H9 (cell line): ENCODE results near the gene HES6. TPM values are rescaled to one million over a fixed set of nuclear protein-coding genes. Genes with fewer than 3 reads are reported as not detected.

Experiments used
- DNase-seq: peaks from one replicate; pipeline ENCODE4 v3.0.0-alpha.2; 2017
- H2AFZ ChIP-seq: one replicate; pipeline ENCODE4 v1.6.1; 2013; ENCODE audit warnings: mild to moderate bottlenecking, low read length, control low read depth, moderate library complexity
- H2AK5ac ChIP-seq: 2 replicates; pipeline ENCODE4 v1.6.1; 2013; ENCODE audit warnings: low read length, control low read depth, mixed read lengths; ENCODE audit not compliant: insufficient read length
- H2BK120ac ChIP-seq: one replicate; pipeline ENCODE4 v1.6.1; 2013; ENCODE audit warnings: low read depth, mild to moderate bottlenecking, low read length, control low read depth, inconsistent platforms; ENCODE audit not compliant: poor library complexity, severe bottlenecking
- H2BK12ac ChIP-seq: 2 replicates; pipeline ENCODE4 v1.6.1; 2013; ENCODE audit warnings: low read length, control low read depth, mixed read lengths, low read depth; ENCODE audit not compliant: insufficient read length
- H2BK15ac ChIP-seq: 2 replicates; pipeline ENCODE4 v1.6.1; 2013; ENCODE audit warnings: low read depth, low read length, control low read depth
- H2BK20ac ChIP-seq: one replicate; pipeline ENCODE4 v1.6.1; 2013; ENCODE audit warnings: low read depth, mild to moderate bottlenecking, low read length, control low read depth, inconsistent platforms; ENCODE audit not compliant: poor library complexity, severe bottlenecking
- H2BK5ac ChIP-seq: 2 replicates; pipeline ENCODE4 v1.6.1; 2013; ENCODE audit warnings: low read length, control low read depth, mixed read lengths; ENCODE audit not compliant: insufficient read length
- H3K14ac ChIP-seq: 2 replicates; pipeline ENCODE4 v1.6.1; 2013; ENCODE audit warnings: low read length, control low read depth; ENCODE audit not compliant: insufficient read depth
- H3K18ac ChIP-seq: 2 replicates; pipeline ENCODE4 v1.6.1; 2013; ENCODE audit warnings: low read depth, mild to moderate bottlenecking, mixed read lengths, low read length, control low read depth; ENCODE audit not compliant: insufficient read length
- H3K23ac ChIP-seq: 2 replicates; pipeline ENCODE4 v1.6.1; 2013; ENCODE audit warnings: low read length, control low read depth, mixed read lengths, low read depth; ENCODE audit not compliant: insufficient read length
- H3K23me2 ChIP-seq: 2 replicates; pipeline ENCODE4 v1.6.1; 2013; ENCODE audit warnings: low read depth, mild to moderate bottlenecking, mixed read lengths, low read length, control low read depth; ENCODE audit not compliant: insufficient read length, poor library complexity, severe bottlenecking
- H3K27ac ChIP-seq: 2 replicates; pipeline ENCODE4 v1.5.1; 2013; ENCODE audit warnings: low read length, control low read depth, mixed read lengths, low read depth; ENCODE audit not compliant: insufficient read length
- H3K27me3 ChIP-seq: 2 replicates; pipeline ENCODE4 v1.6.1; 2013; ENCODE audit warnings: low read length, control low read depth, inconsistent platforms; ENCODE audit not compliant: insufficient read depth
- H3K4ac ChIP-seq: 2 replicates; pipeline ENCODE4 v1.6.1; 2013; ENCODE audit warnings: low read depth, mild to moderate bottlenecking, control low read depth, inconsistent platforms, low read length, moderate library complexity
- H3K4me1 ChIP-seq: 2 replicates; pipeline ENCODE4 v1.6.1; 2013; ENCODE audit warnings: low read length, control low read depth, inconsistent platforms; ENCODE audit not compliant: insufficient read depth
- H3K4me2 ChIP-seq: 2 replicates; pipeline ENCODE4 v1.6.1; 2013; ENCODE audit warnings: low read length, control low read depth, mixed read lengths; ENCODE audit not compliant: insufficient read length, insufficient read depth
- H3K56ac ChIP-seq: 2 replicates; pipeline ENCODE4 v1.6.1; 2013; ENCODE audit warnings: low read depth, mild to moderate bottlenecking, mixed read lengths, low read length, control low read depth; ENCODE audit not compliant: insufficient read length
- H3K79me1 ChIP-seq: 2 replicates; pipeline ENCODE4 v1.6.1; 2013; ENCODE audit warnings: low read depth, mild to moderate bottlenecking, moderate library complexity, low read length, control low read depth, inconsistent platforms; ENCODE audit not compliant: insufficient read depth, poor library complexity, severe bottlenecking
- H3K79me2 ChIP-seq: 2 replicates; pipeline ENCODE4 v1.6.1; 2013; ENCODE audit warnings: low read length, control low read depth, inconsistent platforms; ENCODE audit not compliant: insufficient read depth
- H3K9ac ChIP-seq: 2 replicates; pipeline ENCODE4 v1.6.1; 2013; ENCODE audit warnings: low read length, control low read depth, mixed read lengths; ENCODE audit not compliant: insufficient read length; ENCODE audit errors: extremely low read depth
- H3K9me3 ChIP-seq: one replicate; pipeline ENCODE4 v1.6.1; 2013; ENCODE audit warnings: low read depth, low read length, inconsistent platforms; ENCODE audit not compliant: control insufficient read depth
- H3T11ph ChIP-seq: one replicate; pipeline ENCODE4 v1.6.1; 2013; ENCODE audit warnings: mild to moderate bottlenecking, low read length, control low read depth, inconsistent platforms
- H4K20me1 ChIP-seq: one replicate; pipeline ENCODE4 v1.6.1; 2013; ENCODE audit not compliant: control insufficient read depth, insufficient read length, insufficient read depth
- H4K5ac ChIP-seq: 2 replicates; pipeline ENCODE4 v1.6.1; 2013; ENCODE audit warnings: low read depth, mild to moderate bottlenecking, mixed read lengths, low read length, control low read depth; ENCODE audit not compliant: insufficient read length
- H4K8ac ChIP-seq: replicated peaks from 2 replicates; pipeline ENCODE4 v1.6.1; 2013; ENCODE audit warnings: low read length, control low read depth, mixed read lengths, low read depth; ENCODE audit not compliant: insufficient read length
- H4K91ac ChIP-seq: 2 replicates; pipeline ENCODE4 v1.6.1; 2013; ENCODE audit warnings: low read depth, mild to moderate bottlenecking, moderate library complexity, mixed read lengths, low read length, control low read depth; ENCODE audit not compliant: insufficient read length
- H3K27ac Mint-ChIP-seq, 3 experiments: 2 replicates in 2 of 3; 3 replicates in 1 of 3; pipeline ENCODE4 v1.8.0; 2020 to 2021; ENCODE audit warnings: mixed read lengths in 3 of 3, mild to moderate bottlenecking in 1 of 3, moderate library complexity in 1 of 3
- H3K27me3 Mint-ChIP-seq: 2 replicates; pipeline ENCODE4 v1.8.0; 2021; ENCODE audit warnings: low read depth, mild to moderate bottlenecking, moderate library complexity, mixed read lengths
- H3K36me3 Mint-ChIP-seq, 3 experiments: 2 replicates in 2 of 3; 3 replicates in 1 of 3; pipeline ENCODE4 v1.8.0; 2020 to 2021; ENCODE audit warnings: low read depth in 3 of 3, mixed read lengths in 3 of 3; ENCODE audit not compliant: insufficient read depth in 1 of 3
- H3K4me1 Mint-ChIP-seq, 2 experiments: 2 replicates each; pipeline ENCODE4 v1.8.0; 2020; ENCODE audit warnings: mixed read lengths in 2 of 2
- H3K4me3 Mint-ChIP-seq, 2 experiments: 2 replicates in 1 of 2; 3 replicates in 1 of 2; pipeline ENCODE4 v1.8.0; 2020 to 2021; ENCODE audit warnings: mild to moderate bottlenecking in 2 of 2, mixed read lengths in 2 of 2, moderate library complexity in 1 of 2
- H3K9me3 Mint-ChIP-seq, 2 experiments: 2 replicates in 1 of 2; 3 replicates in 1 of 2; pipeline ENCODE4 v1.8.0; 2020; ENCODE audit warnings: mild to moderate bottlenecking in 2 of 2, mixed read lengths in 2 of 2, moderate library complexity in 1 of 2
- WGBS: extraction: QIAGEN DNeasy Blood & Tissue Kit; methylation state at CpG from one replicate; pipeline ENCODE4 v1.1.7; 2013; ENCODE audit warnings: missing lambda C conversion rate, low lambda C conversion rate, mixed read lengths; ENCODE audit not compliant: insufficient read length; ENCODE audit errors: extremely low coverage; 5-methylcytosine and 5-hydroxymethylcytosine counted together
- total RNA-seq: library from RNA; stranded (reverse); gene quantifications from 2 replicates; pipeline ENCODE4 v1.2.1, GENCODE V29; 2021
- TF ChIP-seq, protein P1 (sequence below): fragments of 200-600 bp; sonication (generic); conservative IDR thresholded peaks from 3 replicates; pipeline ENCODE4 v1.8.0; 2021; ENCODE audit warnings: antibody characterized with exemption, mild to moderate bottlenecking

Gene HES6
- total RNA-seq, 1 experiment from 2014 or later, result 27.1 TPM

DNA sequence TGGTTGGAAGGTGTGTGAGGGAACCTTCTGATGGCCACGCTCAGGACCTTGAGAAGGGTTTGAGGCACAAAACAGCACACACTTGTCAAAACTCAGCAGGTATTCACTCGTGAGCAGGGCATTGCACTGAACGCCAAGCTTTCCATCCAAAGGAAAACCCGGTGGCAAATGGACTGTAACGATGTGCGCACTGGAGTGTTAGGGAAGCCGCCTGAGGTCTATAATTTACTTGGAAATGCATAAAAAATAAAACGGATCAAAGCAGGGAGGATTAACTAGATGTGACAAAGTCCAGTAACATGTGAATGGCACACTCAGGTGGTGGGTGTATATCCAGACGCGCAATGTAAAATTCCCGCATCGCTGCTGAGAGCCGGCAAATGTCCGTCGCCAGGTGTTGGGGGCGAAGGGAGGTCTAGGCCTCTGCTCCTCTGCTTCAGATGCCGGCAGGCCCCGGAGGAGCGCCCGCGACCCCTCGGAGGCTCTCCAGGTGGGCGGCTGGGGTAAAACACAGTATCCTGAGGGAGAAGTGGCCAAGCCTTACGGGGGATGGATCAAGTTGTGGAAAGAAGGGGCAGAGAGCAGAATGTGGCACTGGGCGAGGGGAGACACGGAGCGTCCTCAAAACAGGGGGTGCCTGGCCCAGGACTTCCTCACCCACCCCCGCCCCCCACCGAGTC, 15.3 kb downstream of the HES6 start:
- no peak overlapping the region for H3K27ac ChIP-seq
- H2BK20ac ChIP-seq, result no peak overlapping the region
- H4K5ac ChIP-seq, result no peak overlapping the region
- H3K14ac ChIP-seq, result no peak overlapping the region
- H3K4me1 Mint-ChIP-seq, result peaks cover 9% of the 10 kb centered on the region in 2 experiments
- no peak overlapping the region for H3K18ac ChIP-seq
- no peak overlapping the region for H3K9ac ChIP-seq
- H3K23me2 ChIP-seq, result no peaks in the 10 kb centered on the region
- WGBS, result no CpG with 5 or more reads among the region's 29 CpGs
- H4K20me1 ChIP-seq, result no peaks in the 10 kb centered on the region
- H4K8ac ChIP-seq, result no peak overlapping the region
- no peak overlapping the region for H3K56ac ChIP-seq
- H3K23ac ChIP-seq, result no peak overlapping the region
- no peak overlapping the region for H4K91ac ChIP-seq
- no peak overlapping the region for H3T11ph ChIP-seq
- H3K9me3 Mint-ChIP-seq, result no peaks in the 10 kb centered on the region; a peak in 1 of 5 replicates
- TF ChIP-seq, protein P1, sequence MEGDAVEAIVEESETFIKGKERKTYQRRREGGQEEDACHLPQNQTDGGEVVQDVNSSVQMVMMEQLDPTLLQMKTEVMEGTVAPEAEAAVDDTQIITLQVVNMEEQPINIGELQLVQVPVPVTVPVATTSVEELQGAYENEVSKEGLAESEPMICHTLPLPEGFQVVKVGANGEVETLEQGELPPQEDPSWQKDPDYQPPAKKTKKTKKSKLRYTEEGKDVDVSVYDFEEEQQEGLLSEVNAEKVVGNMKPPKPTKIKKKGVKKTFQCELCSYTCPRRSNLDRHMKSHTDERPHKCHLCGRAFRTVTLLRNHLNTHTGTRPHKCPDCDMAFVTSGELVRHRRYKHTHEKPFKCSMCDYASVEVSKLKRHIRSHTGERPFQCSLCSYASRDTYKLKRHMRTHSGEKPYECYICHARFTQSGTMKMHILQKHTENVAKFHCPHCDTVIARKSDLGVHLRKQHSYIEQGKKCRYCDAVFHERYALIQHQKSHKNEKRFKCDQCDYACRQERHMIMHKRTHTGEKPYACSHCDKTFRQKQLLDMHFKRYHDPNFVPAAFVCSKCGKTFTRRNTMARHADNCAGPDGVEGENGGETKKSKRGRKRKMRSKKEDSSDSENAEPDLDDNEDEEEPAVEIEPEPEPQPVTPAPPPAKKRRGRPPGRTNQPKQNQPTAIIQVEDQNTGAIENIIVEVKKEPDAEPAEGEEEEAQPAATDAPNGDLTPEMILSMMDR, result no peak
- no peak overlapping the region for H2BK5ac ChIP-seq
- no peak overlapping the region for H2AFZ ChIP-seq
- H2BK15ac ChIP-seq, result no peak overlapping the region
- no peak overlapping the region for H3K4me3 Mint-ChIP-seq
- H3K36me3 Mint-ChIP-seq, result peaks cover 0 to 2% (median 0%) of the 10 kb centered on the region in 3 experiments; a peak in 2 of 7 replicates
- no peak for DNase-seq
- H2BK12ac ChIP-seq, result no peak overlapping the region
- H3K79me2 ChIP-seq, result no peaks in the 10 kb centered on the region
- no peaks in the 10 kb centered on the region for H3K27me3 ChIP-seq
- no peak overlapping the region for H3K4ac ChIP-seq
- no peak overlapping the region for H3K4me2 ChIP-seq
- no peak overlapping the region for H2AK5ac ChIP-seq
- peaks cover 18% of the 10 kb centered on the region for H3K27me3 Mint-ChIP-seq
- no peak overlapping the region for H2BK120ac ChIP-seq
- no peaks in the 10 kb centered on the region for H3K79me1 ChIP-seq
- no peak overlapping the region for H3K27ac Mint-ChIP-seq
- no peaks in the 10 kb centered on the region for H3K4me1 ChIP-seq
- H3K9me3 ChIP-seq, result no peaks in the 10 kb centered on the region
